Jurkat, Clone E6-1 (cell line): Measurements from ENCODE around the gene ATP6V1G1.
"Not testable (repeated sequence)": the region's sequence is repeated elsewhere in the genome, so short reads cannot be mapped to it uniquely, and the experiment has no call there.

Experiments
- DNase-seq: peaks from one replicate; pipeline ENCODE4 v3.0.0-alpha.2; 2011; ENCODE audit warnings: low read depth, low spot score
- H3K4me3 ChIP-seq: 2 replicates; pipeline ENCODE4 v1.5.1; 2011; ENCODE audit warnings: mild to moderate bottlenecking, low read length, control low read depth, moderate library complexity

The ATP6V1G1 gene

GRCh38 chr9:114574438-114574837, 13.1 kb upstream of the ATP6V1G1 start:
- H3K4me3 ChIP-seq: no peak overlapping the region
- DNase-seq: no peak

- DNase-seq, H3K4me3 ChIP-seq: not testable (repeated sequence)
Measured at GRCh38 chr9:114576779-114577178, 10.8 kb upstream of the ATP6V1G1 start.

- not testable (repeated sequence) for H3K4me3 ChIP-seq
Measured at GRCh38 chr9:114578134-114578533, 9.4 kb upstream of the ATP6V1G1 start.

GRCh38 chr9:114580609-114581193, 6.9 kb upstream of the ATP6V1G1 start:
- H3K4me3 ChIP-seq: no peak overlapping the region
- no peak for DNase-seq

More at GRCh38 chr9:114578134-114578533, 9.4 kb upstream of the ATP6V1G1 start:
- DNase-seq: not testable (repeated sequence)

GRCh38 chr9:114583371-114584155, 4.0 kb upstream of the ATP6V1G1 start:
- DNase-seq: no peak
- no peak overlapping the region for H3K4me3 ChIP-seq

- H3K4me3 ChIP-seq: peak overlapping the region; percentile 99
- DNase-seq: no peak
Measured at GRCh38 chr9:114588210-114588609, 641 bp downstream of the ATP6V1G1 start.

GRCh38 chr9:114588651-114589526, 1.3 kb downstream of the ATP6V1G1 start:
- no peak for DNase-seq
- peak overlapping the region; percentile 99 for H3K4me3 ChIP-seq

- H3K4me3 ChIP-seq: no peak overlapping the region
- DNase-seq: no peak
Measured at GRCh38 chr9:114590328-114590727, 2.8 kb downstream of the ATP6V1G1 start.

GRCh38 chr9:114591291-114591787, 3.8 kb downstream of the ATP6V1G1 start:
- DNase-seq: no peak
- H3K4me3 ChIP-seq: no peak overlapping the region

GRCh38 chr9:114591849-114592248, 4.3 kb downstream of the ATP6V1G1 start:
- H3K4me3 ChIP-seq: peak overlapping the region; percentile 20
- no peak for DNase-seq

- peak; percentile 86 for DNase-seq
- H3K4me3 ChIP-seq: peak overlapping the region; percentile 20
Measured at GRCh38 chr9:114592356-114592755, 4.8 kb downstream of the ATP6V1G1 start.

- no peak for DNase-seq
- H3K4me3 ChIP-seq: no peak overlapping the region
Measured at GRCh38 chr9:114594136-114594535, 6.6 kb downstream of the ATP6V1G1 start.

GRCh38 chr9:114600502-114601248, 13.1 kb downstream of the ATP6V1G1 start:
- not testable (repeated sequence) for DNase-seq, H3K4me3 ChIP-seq

GRCh38 chr9:114601787-114602186, 14.2 kb downstream of the ATP6V1G1 start:
- DNase-seq: not testable (repeated sequence)

GRCh38 chr9:114602620-114603019, 15.1 kb downstream of the ATP6V1G1 start:
- no peak for DNase-seq
- H3K4me3 ChIP-seq: no peak overlapping the region

More at GRCh38 chr9:114601787-114602186, 14.2 kb downstream of the ATP6V1G1 start:
- H3K4me3 ChIP-seq: not testable (repeated sequence)

- DNase-seq: no peak
Measured at GRCh38 chr9:114603248-114603647, 15.7 kb downstream of the ATP6V1G1 start.

GRCh38 chr9:114604989-114605388, 17.4 kb downstream of the ATP6V1G1 start:
- DNase-seq: no peak
- H3K4me3 ChIP-seq: no peak overlapping the region

More at GRCh38 chr9:114603248-114603647, 15.7 kb downstream of the ATP6V1G1 start:
- H3K4me3 ChIP-seq: no peak overlapping the region

GRCh38 chr9:114606068-114606467, 18.5 kb downstream of the ATP6V1G1 start:
- H3K4me3 ChIP-seq: no peak overlapping the region
- no peak for DNase-seq
